Effector CD8-positive, alpha-beta T cell (primary cell): Measurements from ENCODE around the gene OPRM1.

ENCODE experiments used
- DNase-seq: peaks from one replicate; lab custom pipeline; 2025; lab: John Stamatoyannopoulos, UW

Gene OPRM1

DNA sequence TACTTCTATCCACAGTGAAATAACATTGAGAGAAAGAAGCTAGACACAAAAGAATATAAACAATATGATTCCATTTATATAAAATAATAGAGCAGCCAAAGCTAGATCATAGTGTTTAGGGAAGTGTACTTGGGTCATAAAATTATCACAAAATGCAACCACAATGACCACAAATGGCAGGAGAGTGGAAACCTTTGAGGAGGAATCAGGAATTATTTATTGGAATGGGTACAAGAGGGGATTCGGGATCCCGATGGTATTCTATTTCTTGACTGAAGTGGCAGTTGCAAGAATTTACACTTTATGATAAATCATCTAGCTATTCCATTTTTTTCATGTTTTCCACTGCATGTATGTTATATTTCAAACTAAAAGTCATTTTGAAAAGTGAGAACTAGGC is 241.5 kb downstream of the OPRM1 start:
- no peak for DNase-seq

DNA sequence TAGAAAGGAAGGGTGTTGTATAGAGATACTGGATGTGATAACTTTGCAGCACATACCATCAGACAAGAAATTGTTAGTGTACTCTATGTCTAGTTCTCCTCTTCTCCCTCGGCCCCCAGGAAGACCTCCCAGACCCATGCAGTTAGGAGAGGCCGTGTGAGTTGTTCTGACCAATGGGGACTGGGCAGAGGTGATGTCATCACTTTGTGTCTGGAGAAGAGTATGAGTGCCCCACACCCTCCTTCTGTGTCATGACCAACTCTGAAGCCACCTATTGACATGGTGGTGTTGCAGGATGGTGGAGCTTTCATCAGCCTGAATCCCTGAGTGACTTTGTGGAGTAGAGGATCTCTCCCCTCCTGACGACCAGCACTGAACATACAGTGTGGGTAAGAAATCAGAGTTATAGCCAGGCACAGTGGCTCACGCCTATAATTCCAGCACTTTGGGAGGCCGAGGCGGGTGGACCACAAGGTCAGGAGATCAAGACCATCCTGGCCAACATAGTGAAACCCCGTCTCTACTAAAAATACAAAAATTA is 245.3 kb downstream of the OPRM1 start:
- DNase-seq = no peak

DNA sequence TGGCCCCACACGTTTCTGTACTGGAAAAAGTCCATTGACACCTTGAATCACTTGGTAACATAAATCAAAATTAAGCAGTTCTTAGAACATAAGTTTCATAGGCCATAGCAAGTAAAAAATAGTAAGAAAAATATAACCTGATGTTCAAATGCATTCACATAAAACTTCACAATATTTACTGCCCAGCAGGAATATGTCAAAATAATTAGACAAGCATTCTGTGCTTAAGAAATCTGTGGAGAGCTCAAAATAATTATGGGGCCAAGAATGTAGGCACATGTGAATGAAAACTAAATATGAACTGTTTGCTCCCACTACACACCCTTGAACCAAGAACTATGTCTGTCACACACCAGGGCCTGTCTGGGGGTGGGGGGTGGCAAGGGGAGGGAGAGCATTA is 246.8 kb downstream of the OPRM1 start:
- no peak for DNase-seq

DNA sequence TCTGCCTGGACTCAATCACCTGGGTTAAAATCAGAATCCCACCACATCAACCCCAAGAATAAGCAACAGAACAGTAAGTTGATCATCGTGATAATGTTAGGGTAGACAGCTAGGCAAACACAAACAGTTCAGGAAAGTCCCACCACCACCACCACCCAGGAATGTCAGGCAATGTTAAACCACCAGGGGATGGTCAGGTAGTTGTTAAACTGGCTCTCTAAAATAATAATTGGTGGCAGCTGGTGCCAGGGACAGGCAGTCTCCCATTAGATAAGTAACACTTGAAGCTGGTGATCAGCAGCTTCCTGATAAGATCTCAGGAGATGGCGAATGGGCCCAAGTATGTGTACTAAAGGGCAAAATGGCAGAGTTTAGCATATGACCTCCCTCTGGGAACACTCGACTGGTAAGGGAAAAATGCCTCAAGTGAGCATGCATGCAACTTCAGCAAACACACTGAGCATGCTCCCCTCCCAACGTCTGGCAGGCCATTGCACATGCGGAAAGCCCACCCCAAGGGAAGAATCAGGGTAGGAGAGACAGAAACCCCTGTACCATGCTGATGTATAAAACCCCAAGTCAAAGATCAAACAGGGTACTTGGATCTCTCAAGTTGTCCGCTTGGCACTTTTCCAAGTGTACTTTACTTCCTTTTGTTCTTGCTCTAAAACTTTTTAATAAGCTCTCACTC is 250.9 kb downstream of the OPRM1 start:
- DNase-seq = no peak

DNA sequence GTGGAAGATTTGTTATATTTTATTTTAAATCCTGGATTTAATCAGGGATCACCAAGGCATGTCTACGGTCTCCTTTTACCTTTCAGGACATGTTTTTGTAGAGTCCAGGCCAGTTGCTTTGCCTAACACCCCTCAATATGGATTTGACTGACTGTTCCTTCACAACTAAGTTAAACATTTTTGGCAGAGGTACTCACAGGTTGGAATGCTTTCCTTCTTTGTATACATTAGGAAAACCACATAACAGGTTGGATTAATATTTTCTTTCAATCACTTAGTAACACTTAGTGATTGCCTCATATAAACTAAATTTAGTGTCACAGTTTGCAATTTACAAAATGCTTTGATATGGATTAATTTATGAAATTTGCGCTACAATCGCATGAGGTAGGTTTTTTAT is 253.0 kb downstream of the OPRM1 start:
- no peak for DNase-seq

DNA sequence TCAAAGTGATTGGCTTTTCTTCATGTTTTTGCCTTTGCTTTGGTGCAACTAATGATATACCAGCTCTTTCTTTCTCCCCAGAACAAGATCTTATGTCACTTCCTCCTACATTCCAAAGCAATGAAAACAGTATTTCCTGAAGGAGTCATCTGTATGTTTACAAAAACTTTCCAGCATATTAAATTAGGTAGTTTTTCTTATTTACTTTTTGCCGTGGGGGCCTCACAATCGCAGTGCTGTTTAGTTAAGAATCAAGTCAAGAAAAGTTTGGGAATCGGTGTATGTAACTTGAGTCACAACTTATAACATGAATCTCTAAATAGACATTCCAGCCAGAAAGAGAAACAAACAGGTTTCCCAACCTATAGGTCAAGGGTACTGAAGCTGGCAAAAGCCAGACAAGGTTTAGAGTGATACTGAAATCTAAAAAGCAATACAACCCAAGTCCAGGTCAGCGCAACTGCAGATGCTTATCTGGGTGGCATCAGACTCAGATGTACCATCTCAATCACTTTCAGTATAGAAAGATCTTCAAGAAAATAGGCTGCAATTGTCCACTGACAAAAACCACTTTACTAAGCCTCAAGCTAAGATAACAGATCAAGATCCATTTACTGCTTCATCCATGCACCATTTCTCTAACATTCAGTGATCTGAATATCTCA is 253.9 kb downstream of the OPRM1 start:
- no peak for DNase-seq

DNA sequence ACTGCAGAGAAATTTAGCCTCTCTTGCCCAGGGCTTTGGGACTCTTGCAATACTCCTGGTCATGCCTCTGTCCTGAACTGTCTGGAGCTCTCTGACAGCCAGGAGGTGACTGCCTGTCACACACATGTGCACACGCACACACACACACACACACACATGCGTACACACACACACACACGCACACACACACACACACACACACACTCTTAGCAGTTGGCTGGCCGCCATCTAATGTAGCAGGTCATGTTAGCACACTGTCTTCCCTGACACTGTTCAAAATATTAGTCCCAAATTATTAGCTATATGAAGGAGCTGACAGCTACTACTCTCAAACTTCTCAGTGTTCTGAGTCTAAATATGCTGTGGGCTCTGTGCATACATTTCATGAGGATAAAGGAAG is 256.7 kb downstream of the OPRM1 start:
- DNase-seq = no peak
